ENCODE data around the gene COL23A1. TPM values are rescaled to one million over a fixed set of nuclear protein-coding genes. Genes with fewer than 3 reads are reported as not detected.

Gene COL23A1
- total RNA-seq, 1 donor from 2014 or later = 75.2 TPM

GRCh38 chr5:178274781-178275537, 315.2 kb downstream of the COL23A1 start:
- peaks cover 4% of the 10 kb centered on the region for H3K36me3 Mint-ChIP-seq (ENCODE audit: low read depth, unreplicated experiment)

GRCh38 chr5:178273665-178274541, 316.3 kb downstream of the COL23A1 start:
- Mint-ChIP-seq H3K27ac (ENCODE audit: unreplicated experiment) (no peak overlapping the region), H3K4me3 (ENCODE audit: unreplicated experiment) (no peak overlapping the region), H3K27me3 (ENCODE audit: unreplicated experiment) (peaks cover 21% of the 10 kb centered on the region), H3K9me3 (ENCODE audit: unreplicated experiment) (no peaks in the 10 kb centered on the region), H3K36me3 (ENCODE audit: low read depth, unreplicated experiment) (peaks cover 14% of the 10 kb centered on the region), H3K4me1 (ENCODE audit: unreplicated experiment) (peaks cover 3% of the 10 kb centered on the region)
- DNase-seq (ENCODE audit: low spot score) = no peak
- TF ChIP-seq CTCF (IDR thresholded peaks at IDR 0.05; ENCODE audit: unreplicated experiment) = no peak

More at GRCh38 chr5:178274781-178275537, 315.2 kb downstream of the COL23A1 start:
- H3K4me3 Mint-ChIP-seq (ENCODE audit: unreplicated experiment) = no peak overlapping the region
- H3K9me3 Mint-ChIP-seq (ENCODE audit: unreplicated experiment) = no peaks in the 10 kb centered on the region
- DNase-seq (ENCODE audit: low spot score) = no peak
- H3K27ac Mint-ChIP-seq (ENCODE audit: unreplicated experiment) = no peak overlapping the region
- TF ChIP-seq CTCF (IDR thresholded peaks at IDR 0.05; ENCODE audit: unreplicated experiment) = no peak
- peaks cover 20% of the 10 kb centered on the region for H3K27me3 Mint-ChIP-seq (ENCODE audit: unreplicated experiment)
- peaks cover 3% of the 10 kb centered on the region for H3K4me1 Mint-ChIP-seq (ENCODE audit: unreplicated experiment)

GRCh38 chr5:178273041-178273440, 317.2 kb downstream of the COL23A1 start:
- H3K4me1 Mint-ChIP-seq (ENCODE audit: unreplicated experiment) = peaks cover 3% of the 10 kb centered on the region
- peaks cover 22% of the 10 kb centered on the region for H3K27me3 Mint-ChIP-seq (ENCODE audit: unreplicated experiment)
- H3K9me3 Mint-ChIP-seq (ENCODE audit: unreplicated experiment) = no peaks in the 10 kb centered on the region
- DNase-seq (ENCODE audit: low spot score) = no peak
- H3K36me3 Mint-ChIP-seq (ENCODE audit: low read depth, unreplicated experiment) = peaks cover 14% of the 10 kb centered on the region
- no peak overlapping the region for H3K27ac Mint-ChIP-seq (ENCODE audit: unreplicated experiment)
- no peak for TF ChIP-seq CTCF (IDR thresholded peaks at IDR 0.05; ENCODE audit: unreplicated experiment)
- no peak overlapping the region for H3K4me3 Mint-ChIP-seq (ENCODE audit: unreplicated experiment)

GRCh38 chr5:178272591-178272990, 317.6 kb downstream of the COL23A1 start:
- H3K9me3 Mint-ChIP-seq (ENCODE audit: unreplicated experiment) = no peaks in the 10 kb centered on the region
- no peak for TF ChIP-seq CTCF (IDR thresholded peaks at IDR 0.05; ENCODE audit: unreplicated experiment)
- no peak for DNase-seq (ENCODE audit: low spot score)
- H3K27me3 Mint-ChIP-seq (ENCODE audit: unreplicated experiment) = peaks cover 22% of the 10 kb centered on the region
- peaks cover 14% of the 10 kb centered on the region for H3K36me3 Mint-ChIP-seq (ENCODE audit: low read depth, unreplicated experiment)
- no peak overlapping the region for H3K27ac Mint-ChIP-seq (ENCODE audit: unreplicated experiment)
- H3K4me1 Mint-ChIP-seq (ENCODE audit: unreplicated experiment) = peaks cover 3% of the 10 kb centered on the region
- H3K4me3 Mint-ChIP-seq (ENCODE audit: unreplicated experiment) = no peak overlapping the region
